Measurements from ENCODE around the gene LCN15.
"Not testable (repeated sequence)": the region's sequence is repeated elsewhere in the genome, so short reads cannot be mapped to it uniquely, and the experiment has no call there.

LCN15 gene

GRCh38 chr9:136756134-136756438 is 8.2 kb downstream of the LCN15 start:
- no peak for DNase-seq (ENCODE audit: low read depth in 1 of 2, low spot score in 1 of 2)

- DNase-seq (ENCODE audit: low read depth in 1 of 2, low spot score in 1 of 2), result not testable (repeated sequence)
Observed at GRCh38 chr9:136755302-136756133, 8.8 kb downstream of the LCN15 start.

GRCh38 chr9:136754626-136755301 is 9.6 kb downstream of the LCN15 start:
- no peak for DNase-seq (ENCODE audit: low read depth in 1 of 2, low spot score in 1 of 2)

GRCh38 chr9:136754059-136754572 is 10.2 kb downstream of the LCN15 start:
- DNase-seq (ENCODE audit: low read depth in 1 of 2, low spot score in 1 of 2), result no peak

GRCh38 chr9:136753371-136754058 is 10.8 kb downstream of the LCN15 start:
- no peak for DNase-seq (ENCODE audit: low read depth in 1 of 2, low spot score in 1 of 2)

GRCh38 chr9:136751814-136752213 is 12.5 kb downstream of the LCN15 start:
- no peak for DNase-seq (ENCODE audit: low read depth in 1 of 2, low spot score in 1 of 2)

- no peak for DNase-seq (ENCODE audit: low read depth in 1 of 2, low spot score in 1 of 2)
Observed at GRCh38 chr9:136751244-136751643, 13.1 kb downstream of the LCN15 start.

GRCh38 chr9:136750526-136750925 is 13.8 kb downstream of the LCN15 start:
- DNase-seq (ENCODE audit: low read depth in 1 of 2, low spot score in 1 of 2), result no peak

GRCh38 chr9:136748666-136749611 is 15.4 kb downstream of the LCN15 start:
- no peak for DNase-seq (ENCODE audit: low read depth in 1 of 2, low spot score in 1 of 2)

GRCh38 chr9:136748201-136748600 is 16.1 kb downstream of the LCN15 start, which contains the start of gene LCN6:
Gene LCN6, minus strand, starts transcription at chr9:136748525. Its CDS starts 42 bp downstream, at chr9:136748483.
- DNase-seq (ENCODE audit: low read depth in 1 of 2, low spot score in 1 of 2), result no peak

GRCh38 chr9:136747161-136748060 is 16.9 kb downstream of the LCN15 start:
- DNase-seq (ENCODE audit: low read depth in 1 of 2, low spot score in 1 of 2), result no peak

GRCh38 chr9:136746621-136747020 is 17.7 kb downstream of the LCN15 start:
- DNase-seq (ENCODE audit: low read depth in 1 of 2, low spot score in 1 of 2), result no peak

- DNase-seq (ENCODE audit: low read depth in 1 of 2, low spot score in 1 of 2), result no peak
Observed at GRCh38 chr9:136746155-136746490, 18.2 kb downstream of the LCN15 start.

- no peak for DNase-seq (ENCODE audit: low read depth in 1 of 2, low spot score in 1 of 2)
Observed at GRCh38 chr9:136745389-136746154, 18.7 kb downstream of the LCN15 start.

GRCh38 chr9:136744773-136745172 is 19.5 kb downstream of the LCN15 start:
- DNase-seq (ENCODE audit: low read depth in 1 of 2, low spot score in 1 of 2), result no peak

GRCh38 chr9:136743639-136744211 is 20.6 kb downstream of the LCN15 start:
- no peak for DNase-seq (ENCODE audit: low read depth in 1 of 2, low spot score in 1 of 2)

GRCh38 chr9:136742591-136743391 is 21.5 kb downstream of the LCN15 start, which contains the start of gene LCN10:
Gene LCN10, minus strand, starts transcription at chr9:136742940. Its CDS starts 37 bp downstream, at chr9:136742903.
- no peak for DNase-seq (ENCODE audit: low read depth in 1 of 2, low spot score in 1 of 2)

Measured in stimulated activated CD4-positive, alpha-beta T cell treated with anti-CD3 and anti-CD28 coated beads, Interleukin-15, amount 100 ng/mL, for 1 hour (primary cell).